Epithelial cell of esophagus (primary cell): Measurements from ENCODE around the gene LOXL3.

Experiments used
- DNase-seq: peaks from one replicate; pipeline ENCODE4 v3.0.0; 2010; ENCODE audit warnings: low read depth
- H3K4me3 ChIP-seq: 2 replicates; pipeline ENCODE4 v1.5.1; 2011; ENCODE audit warnings: mild to moderate bottlenecking, low read length, control low read depth
- TF ChIP-seq, protein P1 (sequence below): IDR thresholded peaks from 2 replicates; pipeline ENCODE4 v1.5.1; 2011; ENCODE audit warnings: low read depth, mild to moderate bottlenecking, low read length, control low read depth, inconsistent platforms; ENCODE audit not compliant: insufficient read depth; ENCODE audit errors: missing control alignments

The LOXL3 gene

DNA sequence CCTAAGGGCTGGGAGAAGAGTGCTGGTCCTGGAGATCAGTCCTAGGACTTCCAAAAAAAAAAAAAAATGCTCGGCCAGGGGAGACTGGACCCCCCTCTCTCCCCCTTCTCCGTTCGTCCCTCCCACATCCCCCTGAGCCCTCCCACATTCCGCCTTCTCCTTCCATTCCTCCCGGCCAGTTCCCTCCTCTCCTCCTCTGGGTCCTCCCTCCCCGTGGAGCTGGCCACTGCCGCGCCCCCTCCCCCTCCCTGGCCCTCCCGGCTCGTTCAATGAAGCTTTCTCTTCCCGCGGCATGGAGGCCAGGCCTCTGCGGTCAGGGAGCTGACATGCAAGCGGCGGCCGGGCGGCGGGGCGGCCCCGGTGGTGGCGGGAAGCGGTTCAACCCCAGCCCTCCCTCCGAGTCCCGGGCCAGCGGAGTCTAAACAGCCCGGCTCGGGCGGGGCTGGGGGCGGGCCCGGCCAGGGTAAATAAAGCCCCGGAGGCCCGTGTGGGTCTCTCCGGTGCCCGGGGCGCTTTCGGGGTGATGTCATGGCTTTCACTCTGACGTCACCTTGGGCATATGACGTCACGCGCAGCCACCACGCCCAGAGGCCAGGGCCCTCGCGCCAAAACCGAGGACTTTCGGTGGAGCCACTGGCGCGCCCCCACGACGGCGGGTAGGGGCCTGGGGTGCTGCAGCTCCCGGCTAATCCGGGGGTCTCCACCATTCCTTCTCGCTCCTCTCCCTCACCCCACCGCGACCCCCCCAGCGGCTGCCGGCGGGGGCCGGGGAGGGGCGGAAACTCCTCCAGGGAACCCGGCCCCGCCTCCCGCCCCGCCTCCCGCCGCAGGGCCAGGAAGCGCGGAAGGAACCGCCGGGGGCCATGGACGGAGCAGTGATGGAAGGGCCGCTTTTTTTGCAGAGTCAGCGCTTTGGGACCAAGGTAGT lies at the start of gene LOXL3, which contains the start of gene DOK1:
Gene LOXL3 (minus strand): TSS at position 51 of the 928 bp plus-strand sequence. CDS start 1,308 bp downstream, outside the sequence.
Gene DOK1 (plus strand): TSS at position 829 of the 928 bp plus-strand sequence. CDS start 35 bp downstream, at position 864.
- TF ChIP-seq, protein P1, sequence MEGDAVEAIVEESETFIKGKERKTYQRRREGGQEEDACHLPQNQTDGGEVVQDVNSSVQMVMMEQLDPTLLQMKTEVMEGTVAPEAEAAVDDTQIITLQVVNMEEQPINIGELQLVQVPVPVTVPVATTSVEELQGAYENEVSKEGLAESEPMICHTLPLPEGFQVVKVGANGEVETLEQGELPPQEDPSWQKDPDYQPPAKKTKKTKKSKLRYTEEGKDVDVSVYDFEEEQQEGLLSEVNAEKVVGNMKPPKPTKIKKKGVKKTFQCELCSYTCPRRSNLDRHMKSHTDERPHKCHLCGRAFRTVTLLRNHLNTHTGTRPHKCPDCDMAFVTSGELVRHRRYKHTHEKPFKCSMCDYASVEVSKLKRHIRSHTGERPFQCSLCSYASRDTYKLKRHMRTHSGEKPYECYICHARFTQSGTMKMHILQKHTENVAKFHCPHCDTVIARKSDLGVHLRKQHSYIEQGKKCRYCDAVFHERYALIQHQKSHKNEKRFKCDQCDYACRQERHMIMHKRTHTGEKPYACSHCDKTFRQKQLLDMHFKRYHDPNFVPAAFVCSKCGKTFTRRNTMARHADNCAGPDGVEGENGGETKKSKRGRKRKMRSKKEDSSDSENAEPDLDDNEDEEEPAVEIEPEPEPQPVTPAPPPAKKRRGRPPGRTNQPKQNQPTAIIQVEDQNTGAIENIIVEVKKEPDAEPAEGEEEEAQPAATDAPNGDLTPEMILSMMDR = no peak
- peak within 1 kb of the TSS; percentile 49 for H3K4me3 ChIP-seq
- peak; percentile 16 for DNase-seq

DNA sequence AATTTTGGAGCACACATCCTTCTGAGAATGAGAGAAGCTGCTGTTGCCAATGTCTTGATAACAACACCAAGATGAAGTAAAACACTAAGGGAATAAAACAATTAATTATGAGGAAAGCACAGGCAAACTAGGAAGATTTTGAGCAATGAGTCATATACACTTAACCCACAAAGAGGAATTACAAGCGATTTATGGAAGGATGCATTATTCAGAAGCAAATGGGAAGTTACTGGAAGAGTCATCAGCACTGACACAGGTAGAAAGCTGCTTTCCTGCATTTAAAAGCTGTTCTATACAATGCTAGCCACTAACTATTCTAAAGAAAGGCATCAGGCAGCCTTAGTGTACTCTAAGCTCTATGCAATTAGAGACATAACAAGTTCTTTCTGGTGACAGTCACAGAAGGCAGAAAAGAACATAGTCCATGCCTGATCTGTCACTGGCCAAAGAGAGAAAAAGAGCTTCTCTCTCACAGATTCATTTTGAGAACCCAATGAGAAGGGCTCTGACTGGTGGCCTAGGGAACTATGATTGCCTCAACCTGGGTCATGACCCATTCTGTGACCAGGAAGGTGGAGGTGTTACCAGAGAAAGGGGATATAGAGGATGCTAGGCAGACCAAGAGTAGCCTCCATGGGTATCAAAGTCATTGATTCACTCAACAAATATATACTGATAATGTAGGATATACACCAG lies 49.0 kb upstream of the LOXL3 start:
- no peak overlapping the region for H3K4me3 ChIP-seq
- peak; percentile 70 for DNase-seq
- TF ChIP-seq, protein P1 = no peak

- DNase-seq = no peak
- TF ChIP-seq, protein P1 = no peak
- H3K4me3 ChIP-seq = no peak overlapping the region
These were observed 45.9 kb upstream of the LOXL3 start for GRCh38 chr2:74599676-74600075.

GRCh38 chr2:74597410-74597809 lies 43.7 kb upstream of the LOXL3 start:
- H3K4me3 ChIP-seq = no peak overlapping the region
- no peak for DNase-seq
- TF ChIP-seq, protein P1 = no peak

- no peak for DNase-seq
- TF ChIP-seq, protein P1 = no peak
- H3K4me3 ChIP-seq = no peak overlapping the region
These were observed 42.8 kb upstream of the LOXL3 start for GRCh38 chr2:74596584-74596983.

DNA sequence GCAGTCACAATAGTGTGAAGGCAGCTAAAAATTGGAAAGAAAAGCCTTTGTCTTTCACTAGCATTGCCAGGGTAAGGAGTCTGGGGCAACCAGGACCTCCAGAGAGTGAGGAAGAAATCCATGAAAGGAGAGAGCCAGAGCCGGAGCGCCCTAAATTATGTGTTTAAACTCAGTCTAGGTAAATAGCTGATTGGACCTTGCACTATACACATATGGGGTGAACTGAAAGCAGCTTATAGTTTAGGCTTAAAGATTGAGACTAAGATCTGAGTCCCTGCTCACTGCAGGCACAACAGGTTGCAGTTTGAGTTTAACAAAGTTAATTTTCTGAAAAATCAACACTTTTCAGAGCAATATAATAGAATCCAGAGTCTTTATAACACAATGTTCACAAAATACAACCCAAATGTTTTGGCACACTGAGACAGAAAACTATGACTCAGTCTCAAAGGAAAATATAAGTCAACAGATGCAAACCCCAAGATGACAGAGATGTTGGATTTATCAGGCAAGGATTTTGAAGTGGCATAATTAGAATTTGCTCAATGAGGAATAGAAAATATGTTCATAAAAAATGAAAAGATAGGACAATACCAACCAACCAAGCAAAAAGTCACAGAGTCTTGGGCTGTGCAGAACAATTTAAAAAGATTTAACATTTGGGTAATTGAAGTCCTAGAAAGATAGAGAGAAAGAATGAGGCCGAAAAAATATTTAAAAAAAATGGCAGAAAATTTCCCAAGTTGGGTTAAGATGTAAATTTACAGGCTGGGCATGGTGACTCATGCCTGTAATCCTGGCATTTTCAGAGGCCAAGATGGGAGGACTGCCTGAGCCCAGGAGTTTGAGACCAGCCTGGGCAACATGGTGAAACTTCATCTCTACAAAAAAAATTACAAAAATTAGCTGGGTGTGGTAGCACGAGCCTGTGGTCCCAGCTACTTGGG lies 40.4 kb upstream of the LOXL3 start:
- DNase-seq = no peak
- no peak overlapping the region for H3K4me3 ChIP-seq
- TF ChIP-seq, protein P1 = no peak
